ENCODE measurements around the gene GRM4.

GRM4 gene

DNA sequence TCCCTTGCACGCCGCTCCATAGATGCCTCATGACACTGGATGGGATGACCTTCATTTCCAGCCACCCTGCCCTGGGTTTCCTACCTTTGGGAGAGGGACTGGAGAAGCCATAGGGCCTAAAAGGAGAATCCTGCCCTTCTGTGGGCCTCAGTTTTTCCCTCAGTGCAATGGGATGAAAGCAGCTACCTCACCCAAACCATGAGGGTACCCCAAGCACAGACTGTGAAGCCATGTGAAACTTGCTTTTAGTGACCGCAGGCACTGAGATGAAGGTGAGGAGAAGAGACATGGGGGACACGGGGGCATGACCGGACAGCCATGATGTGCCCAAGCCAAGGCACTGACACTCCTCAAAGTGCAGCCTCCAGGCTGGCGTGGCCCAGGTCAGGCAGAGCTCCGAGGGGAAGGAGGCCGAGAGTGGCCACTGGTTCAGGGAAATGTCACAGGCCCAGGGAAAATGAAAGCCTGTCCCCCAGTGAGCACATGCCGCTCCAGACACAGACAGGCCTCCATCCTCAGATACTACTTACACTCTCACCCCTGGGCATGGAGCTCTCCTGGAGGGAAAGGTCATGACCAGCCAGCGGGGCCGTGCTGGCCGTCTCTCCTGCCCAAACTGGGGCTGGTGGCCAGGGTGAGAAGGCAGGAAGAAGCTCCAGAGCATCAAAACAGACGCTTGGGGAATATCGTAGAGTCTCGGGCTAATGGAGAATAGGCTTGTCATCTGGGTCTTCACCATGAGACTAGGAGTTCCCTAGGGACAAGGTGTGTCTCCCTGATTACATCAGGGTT is 116.2 kb downstream of the GRM4 start:
- no peak overlapping the region for H3K27ac Mint-ChIP-seq
- H3K4me3 Mint-ChIP-seq = no peak overlapping the region
- peaks cover 5% of the 10 kb centered on the region for H3K4me1 Mint-ChIP-seq
- ATAC-seq (no peak), DNase-seq (ENCODE audit: low spot score in 2 of 2) (no peak)
- H3K36me3 Mint-ChIP-seq = no peaks in the 10 kb centered on the region
- H3K9me3 Mint-ChIP-seq = no peaks in the 10 kb centered on the region

DNA sequence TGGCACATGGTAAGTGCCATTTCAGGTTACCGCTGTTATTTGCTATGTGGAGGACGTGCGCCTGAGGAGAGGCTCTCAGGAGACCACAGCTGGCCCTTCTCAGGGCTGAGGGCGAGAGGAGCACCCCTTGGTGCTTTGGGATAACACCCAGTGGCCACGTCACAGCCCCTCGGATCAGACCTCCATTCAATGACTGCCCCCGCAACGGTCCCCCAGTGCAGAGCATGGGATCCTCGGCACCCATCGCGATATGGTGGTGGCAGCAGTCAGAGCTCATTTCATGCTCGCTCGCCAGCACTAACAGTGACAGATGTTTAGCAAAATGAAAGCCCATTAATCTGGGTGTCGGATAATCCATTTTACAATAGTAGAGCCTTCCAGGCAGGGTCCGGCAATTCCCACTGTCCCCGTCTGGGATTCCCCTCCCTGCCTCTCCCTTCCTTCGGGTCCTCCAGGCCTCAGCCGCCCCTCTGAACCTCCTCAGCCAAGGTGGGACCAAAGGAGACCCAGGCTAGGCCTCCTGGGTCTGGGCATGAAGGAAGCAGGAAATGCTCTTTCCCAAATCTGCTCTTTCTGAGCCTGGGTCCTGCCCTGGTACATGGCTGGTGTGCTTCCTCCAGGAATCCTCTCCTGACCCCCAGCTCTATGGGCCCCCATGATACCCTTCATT is 117.1 kb downstream of the GRM4 start:
- peaks cover 5% of the 10 kb centered on the region for H3K4me1 Mint-ChIP-seq
- ATAC-seq (no peak), DNase-seq (ENCODE audit: low spot score in 2 of 2) (no peak)
- H3K27ac Mint-ChIP-seq = no peak overlapping the region
- no peaks in the 10 kb centered on the region for H3K9me3 Mint-ChIP-seq
- no peaks in the 10 kb centered on the region for H3K36me3 Mint-ChIP-seq
- no peak overlapping the region for H3K4me3 Mint-ChIP-seq

DNA sequence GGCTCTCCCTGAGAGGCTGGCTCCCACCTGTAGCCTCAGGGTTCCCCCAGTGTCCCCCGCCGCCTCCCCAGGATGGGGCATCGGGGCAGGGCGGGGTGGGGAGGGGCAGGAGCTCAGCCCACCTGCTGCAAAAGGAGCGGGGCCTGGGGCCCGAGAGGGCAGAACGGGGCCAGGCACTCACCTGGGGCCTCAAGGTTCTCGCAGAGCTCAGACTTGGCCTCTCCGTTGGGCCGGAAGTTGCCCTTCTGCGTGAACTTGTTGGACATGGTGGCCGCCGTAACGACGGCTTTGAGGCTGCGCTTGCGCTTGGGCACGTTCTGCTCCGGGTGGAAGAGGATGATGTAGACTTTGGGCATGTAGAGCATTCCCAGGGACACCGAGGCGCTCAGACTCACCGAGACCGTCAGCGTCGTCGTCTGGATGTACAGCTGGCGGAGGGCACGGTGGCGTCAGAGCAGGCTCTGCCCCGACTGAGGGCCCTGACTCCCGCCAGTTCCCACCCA is 117.9 kb downstream of the GRM4 start:
- Mint-ChIP-seq H3K27ac (no peak overlapping the region), H3K4me3 (no peak overlapping the region), H3K4me1 (peaks cover 5% of the 10 kb centered on the region), H3K9me3 (no peaks in the 10 kb centered on the region), H3K36me3 (no peaks in the 10 kb centered on the region)
- DNase-seq (ENCODE audit: low spot score in 2 of 2) (no peak), ATAC-seq (no peak)

DNA sequence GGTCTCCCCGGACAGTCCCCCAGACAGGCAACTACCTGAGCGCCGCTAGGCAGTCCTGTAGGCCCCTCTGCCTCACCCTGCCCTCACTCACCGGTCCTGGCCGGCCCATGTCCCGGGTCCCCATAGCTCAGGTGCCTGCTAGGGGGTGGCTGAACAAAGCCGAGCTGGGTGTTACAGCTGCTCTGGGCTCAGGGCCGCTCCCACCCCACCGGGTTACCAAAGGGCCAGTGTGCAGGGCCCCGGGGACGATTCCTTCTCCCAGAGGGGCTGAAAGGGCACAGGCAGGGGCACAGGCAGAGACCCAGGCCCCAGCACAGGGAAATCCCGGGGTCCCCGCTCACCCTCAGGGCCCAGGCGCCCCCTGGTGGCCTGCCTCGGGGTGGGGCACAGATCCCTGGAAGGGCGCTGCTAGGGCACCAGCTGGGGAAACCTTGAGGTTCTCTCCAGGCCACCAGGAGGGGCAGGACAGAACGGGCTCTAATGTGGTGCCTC is 118.4 kb downstream of the GRM4 start:
- Mint-ChIP-seq H3K27ac (no peak overlapping the region), H3K36me3 (no peaks in the 10 kb centered on the region), H3K9me3 (no peaks in the 10 kb centered on the region), H3K4me3 (no peak overlapping the region), H3K4me1 (peaks cover 5% of the 10 kb centered on the region)
- DNase-seq (ENCODE audit: low spot score in 2 of 2) (peak; percentile 64 to 80), ATAC-seq (peak; percentile 66)

DNA sequence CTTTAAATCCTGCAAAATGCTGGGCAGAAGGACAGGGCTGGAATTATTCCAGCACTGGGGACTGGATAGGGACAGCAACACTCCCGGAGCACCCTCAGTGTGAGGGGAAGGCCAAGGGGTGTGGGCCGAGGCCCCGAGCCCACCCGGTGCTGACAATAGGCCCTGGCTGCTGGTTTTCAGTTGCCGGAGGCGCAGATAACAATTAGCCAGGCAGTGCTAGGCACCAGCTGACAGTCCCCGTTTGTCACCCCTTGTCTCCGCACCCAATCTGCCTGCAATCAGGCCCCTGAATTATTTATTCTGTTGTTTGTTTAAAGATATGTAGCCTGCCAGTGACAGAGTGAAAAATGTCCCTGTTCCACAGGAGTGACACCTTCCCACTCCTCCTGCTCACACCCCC is 120.0 kb downstream of the GRM4 start:
- Mint-ChIP-seq H3K36me3 (no peaks in the 10 kb centered on the region), H3K4me3 (no peak overlapping the region), H3K27ac (no peak overlapping the region), H3K4me1 (no peaks in the 10 kb centered on the region), H3K9me3 (no peaks in the 10 kb centered on the region)
- DNase-seq (ENCODE audit: low spot score in 2 of 2) (no peak), ATAC-seq (no peak)

DNA sequence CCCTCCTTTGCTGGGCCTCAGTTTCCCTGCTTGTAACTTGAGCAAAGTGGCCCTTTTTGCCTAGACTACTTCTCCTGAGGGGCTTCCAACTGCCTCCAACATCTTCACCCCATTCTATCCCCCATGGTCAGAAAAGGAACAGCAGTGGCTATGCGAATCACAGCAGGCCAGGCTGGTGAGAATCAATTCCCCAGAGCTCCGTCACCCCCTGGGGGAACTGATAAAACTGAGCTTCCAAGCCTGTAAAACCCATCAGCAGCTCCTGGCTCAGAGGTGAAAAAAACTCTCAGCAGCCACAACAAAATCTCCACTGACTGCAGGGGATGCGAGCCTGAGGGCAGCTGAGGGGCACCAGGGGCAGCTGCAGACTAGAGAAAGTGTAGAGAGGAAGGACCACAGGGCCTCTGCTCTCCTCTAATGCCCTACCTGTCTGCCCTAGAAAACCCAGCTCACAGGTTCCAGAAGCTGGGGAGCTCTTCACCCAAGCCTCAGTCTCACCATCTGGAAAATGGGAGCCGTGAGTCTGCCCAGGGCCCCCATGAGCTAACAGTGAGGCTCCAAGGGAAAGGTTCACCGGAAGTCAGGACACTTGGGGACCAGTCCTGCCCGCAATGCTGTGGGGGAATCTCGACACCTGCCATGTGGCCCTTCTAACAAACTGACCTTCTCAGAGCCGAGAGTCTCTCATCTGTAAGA is 120.6 kb downstream of the GRM4 start:
- no peaks in the 10 kb centered on the region for H3K36me3 Mint-ChIP-seq
- H3K27ac Mint-ChIP-seq = no peak overlapping the region

DNA sequence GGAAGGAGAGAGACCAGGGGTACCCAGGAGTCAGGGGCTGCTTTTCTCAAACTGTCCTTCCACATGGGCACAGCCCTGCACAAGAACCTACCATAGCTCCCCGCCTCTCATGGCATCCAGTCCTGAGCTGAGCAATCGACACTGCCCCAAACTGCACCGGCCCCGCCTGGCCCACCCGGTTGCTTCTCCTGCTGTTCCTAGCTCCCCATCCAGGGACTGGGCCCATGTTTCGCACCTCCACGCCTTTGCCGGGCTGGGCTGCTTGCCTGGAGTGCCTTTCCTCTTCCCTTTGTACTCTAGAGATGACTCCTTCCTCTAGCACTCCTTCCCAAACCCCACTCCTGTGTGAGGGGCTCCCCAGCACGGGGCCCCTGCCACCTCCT is 123.0 kb downstream of the GRM4 start:
- Mint-ChIP-seq H3K4me3 (no peak overlapping the region), H3K4me1 (no peaks in the 10 kb centered on the region), H3K27ac (no peak overlapping the region), H3K9me3 (no peaks in the 10 kb centered on the region), H3K36me3 (no peaks in the 10 kb centered on the region)
- ATAC-seq = no peak
- no peak for DNase-seq (ENCODE audit: low spot score in 2 of 2)

More for the DNA sequence above, 120.6 kb downstream of the GRM4 start:
- ATAC-seq (no peak), DNase-seq (ENCODE audit: low spot score in 2 of 2) (no peak)
- H3K4me3 Mint-ChIP-seq = no peak overlapping the region
- H3K9me3 Mint-ChIP-seq = no peaks in the 10 kb centered on the region
- H3K4me1 Mint-ChIP-seq = no peaks in the 10 kb centered on the region

DNA sequence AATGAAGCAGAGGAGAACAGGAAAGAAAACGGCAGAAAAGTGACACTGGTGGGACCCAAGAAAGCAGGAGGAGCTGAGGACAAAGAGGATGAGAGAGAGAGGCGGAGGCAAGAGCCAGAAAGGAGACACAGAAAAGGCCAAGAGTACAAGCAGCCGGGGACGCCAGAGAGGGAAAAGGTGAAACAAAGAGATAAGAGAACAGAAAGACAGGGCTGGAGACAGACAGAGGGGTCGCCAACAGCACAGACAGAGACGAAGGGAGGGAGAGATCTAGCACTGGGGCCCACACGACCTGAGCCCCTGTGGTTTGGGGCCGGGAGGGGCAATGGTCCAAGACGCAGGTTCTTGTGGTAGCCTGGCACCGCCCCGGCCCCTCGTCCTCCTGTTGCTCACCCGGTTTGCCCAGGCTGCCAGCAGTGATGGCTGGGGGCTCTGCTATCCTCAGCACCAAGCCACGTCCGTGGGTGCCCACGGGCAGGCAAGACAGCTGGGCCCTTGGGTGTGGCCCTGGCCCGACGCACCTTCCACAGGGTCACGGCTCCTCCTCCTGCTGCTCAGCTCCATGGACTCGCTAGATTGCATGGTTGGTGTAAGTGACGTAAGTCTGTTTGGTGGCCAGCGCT is 123.5 kb downstream of the GRM4 start:
- DNase-seq (ENCODE audit: low spot score in 2 of 2) (no peak), ATAC-seq (no peak)
- no peak overlapping the region for H3K4me3 Mint-ChIP-seq
- no peak overlapping the region for H3K27ac Mint-ChIP-seq
- no peaks in the 10 kb centered on the region for H3K4me1 Mint-ChIP-seq
- no peaks in the 10 kb centered on the region for H3K9me3 Mint-ChIP-seq
- no peaks in the 10 kb centered on the region for H3K36me3 Mint-ChIP-seq

DNA sequence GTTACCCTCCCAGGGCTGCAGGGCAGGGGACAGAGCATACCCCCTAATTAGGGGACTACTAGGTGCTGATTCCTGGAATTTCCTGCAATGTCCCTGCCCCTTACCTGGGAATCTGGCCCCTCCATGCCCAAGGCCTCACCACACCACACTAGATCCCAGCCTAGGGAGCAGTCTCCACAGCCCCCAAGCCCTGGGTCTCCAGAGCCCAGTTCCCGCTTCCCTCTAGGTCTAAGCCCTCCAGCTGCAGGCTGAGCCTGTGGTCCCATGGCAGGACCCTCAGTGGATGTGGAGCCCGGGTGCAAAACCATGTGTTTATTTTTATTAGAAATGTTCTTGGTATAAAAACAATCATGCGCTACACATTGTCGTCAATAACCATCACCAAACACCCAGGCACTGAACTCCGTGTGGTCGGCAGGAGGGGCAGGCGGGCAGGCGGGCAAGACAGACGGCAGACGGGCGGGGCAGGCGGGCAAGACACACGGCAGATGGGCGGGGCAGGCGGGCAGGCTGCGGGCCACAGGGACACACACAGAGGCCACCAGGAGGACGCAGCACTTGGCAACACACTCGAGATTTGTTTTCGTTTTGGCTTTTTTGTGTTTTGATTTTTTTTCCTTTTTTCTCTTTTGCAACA is 124.2 kb downstream of the GRM4 start:
- Mint-ChIP-seq H3K4me1 (no peaks in the 10 kb centered on the region), H3K9me3 (no peaks in the 10 kb centered on the region), H3K4me3 (no peak overlapping the region), H3K36me3 (no peaks in the 10 kb centered on the region), H3K27ac (no peak overlapping the region)
- DNase-seq (ENCODE audit: low spot score in 2 of 2) = no peak
- ATAC-seq = no peak

DNA sequence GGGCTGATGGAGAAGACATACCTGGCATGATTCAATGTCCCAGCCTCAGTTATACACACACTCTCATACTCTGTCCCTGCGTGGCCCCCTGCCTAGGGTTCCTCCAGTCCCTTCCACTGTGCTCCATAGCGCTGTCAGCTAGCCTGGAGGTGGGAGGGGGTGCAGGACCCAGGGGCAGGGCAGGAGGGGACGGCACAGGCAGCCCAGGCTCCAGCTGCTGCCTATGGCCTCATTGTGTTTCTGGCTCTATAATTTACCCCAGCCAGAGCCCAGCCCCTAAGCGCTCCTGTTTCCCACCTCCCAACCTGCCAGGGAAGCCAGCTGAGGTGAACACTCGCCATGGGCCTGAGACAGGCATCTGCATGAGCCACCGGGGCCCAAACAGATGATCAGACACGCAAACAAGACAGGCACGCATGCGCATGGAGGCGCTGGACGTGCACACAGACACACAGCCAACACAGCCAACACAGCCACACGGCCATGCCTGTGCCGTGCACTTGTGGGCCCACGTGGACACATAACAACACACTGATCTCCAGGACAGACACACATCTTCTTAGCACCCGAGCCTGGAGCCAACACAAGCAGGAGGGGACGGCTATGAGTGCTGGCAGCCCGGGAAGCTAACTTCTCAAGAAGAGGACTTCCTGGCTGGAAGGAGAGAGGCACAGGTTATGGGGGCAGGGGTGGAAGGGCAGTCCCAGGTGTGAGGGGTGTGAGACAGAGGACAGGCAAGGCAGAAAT is 124.9 kb downstream of the GRM4 start:
- DNase-seq (ENCODE audit: low spot score in 2 of 2) (no peak), ATAC-seq (no peak)
- H3K9me3 Mint-ChIP-seq = no peaks in the 10 kb centered on the region
- H3K4me1 Mint-ChIP-seq = no peaks in the 10 kb centered on the region
- no peak overlapping the region for H3K4me3 Mint-ChIP-seq
- H3K36me3 Mint-ChIP-seq = no peaks in the 10 kb centered on the region
- H3K27ac Mint-ChIP-seq = no peak overlapping the region

DNA sequence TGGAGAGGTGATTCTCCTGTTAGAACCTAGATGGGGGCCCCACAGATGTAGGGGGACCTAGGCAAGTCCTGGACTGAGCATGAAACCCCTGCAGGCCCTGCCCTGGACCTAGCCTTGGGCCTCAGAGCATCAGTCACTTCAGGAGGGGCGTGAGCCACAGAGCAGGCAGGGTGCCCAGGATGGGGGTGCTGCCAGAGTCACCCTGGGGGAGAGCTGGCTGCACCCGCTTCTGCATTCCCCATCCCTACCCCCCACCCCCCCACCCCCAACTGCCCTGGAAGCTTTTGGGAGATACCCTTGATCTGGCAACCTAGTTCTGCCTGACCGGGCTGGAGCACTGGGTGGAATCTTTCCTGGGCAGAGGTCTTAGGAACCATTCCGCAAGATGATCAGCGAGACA is 125.6 kb downstream of the GRM4 start:
- DNase-seq (ENCODE audit: low spot score in 2 of 2) (no peak), ATAC-seq (no peak)
- Mint-ChIP-seq H3K4me1 (no peaks in the 10 kb centered on the region), H3K27ac (no peak overlapping the region), H3K9me3 (no peaks in the 10 kb centered on the region), H3K4me3 (no peak overlapping the region), H3K36me3 (no peaks in the 10 kb centered on the region)

DNA sequence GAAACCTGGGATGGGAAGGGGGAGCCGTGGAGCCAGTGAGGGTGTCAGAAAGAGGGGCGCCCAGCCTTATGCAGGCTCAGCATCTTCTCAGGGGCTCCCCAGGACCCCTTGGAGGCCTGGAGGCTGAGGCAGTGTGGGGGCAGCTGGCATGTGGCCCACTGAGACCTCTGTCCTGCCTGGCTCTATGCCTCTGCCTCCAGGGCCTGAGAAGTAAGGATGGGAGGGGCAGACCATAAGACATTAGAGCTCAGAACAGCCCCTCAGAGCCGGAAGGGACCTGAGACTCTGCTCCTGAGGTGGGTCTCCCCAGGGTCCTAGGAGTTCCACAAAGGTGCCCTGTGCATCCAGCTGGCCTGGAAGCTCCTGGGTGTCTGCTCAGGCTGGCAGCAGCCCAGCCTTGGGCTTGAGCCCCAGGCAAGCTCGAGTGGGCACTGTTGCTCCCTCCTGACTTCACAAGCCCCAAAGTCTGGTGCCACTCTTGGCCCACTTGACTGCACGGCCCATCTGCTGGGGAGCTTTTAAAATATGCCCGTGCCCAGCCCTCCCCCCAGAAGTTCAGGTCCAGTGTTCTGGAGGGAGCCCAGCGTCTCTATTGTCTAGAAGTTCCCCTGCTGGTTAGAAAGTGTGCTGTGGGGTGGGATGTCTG is 126.8 kb downstream of the GRM4 start:
- DNase-seq (ENCODE audit: low spot score in 2 of 2) = no peak
- ATAC-seq = no peak
- Mint-ChIP-seq H3K4me1 (no peaks in the 10 kb centered on the region), H3K27ac (no peak overlapping the region), H3K4me3 (no peak overlapping the region), H3K9me3 (no peaks in the 10 kb centered on the region), H3K36me3 (no peaks in the 10 kb centered on the region)

DNA sequence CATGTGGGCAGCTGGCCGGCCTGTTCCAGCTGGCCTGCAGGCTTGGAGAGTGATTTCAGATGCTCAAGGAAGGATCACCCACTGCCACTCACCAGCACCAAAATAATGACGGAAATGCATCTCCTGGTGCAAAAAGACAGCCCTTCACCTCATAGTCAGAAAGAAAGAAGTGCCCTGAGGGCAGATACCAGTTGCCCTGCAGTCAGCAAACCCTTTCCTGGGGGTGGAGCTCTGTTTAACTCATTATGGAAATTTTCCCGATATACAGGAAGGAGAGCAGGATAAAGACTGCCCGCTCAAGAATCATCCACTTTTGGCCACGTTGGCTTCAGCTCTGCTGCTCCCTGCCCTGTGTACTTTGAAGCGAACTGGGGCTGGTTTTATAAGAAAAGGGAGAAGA is 127.9 kb downstream of the GRM4 start:
- Mint-ChIP-seq H3K4me1 (no peaks in the 10 kb centered on the region), H3K36me3 (no peaks in the 10 kb centered on the region), H3K4me3 (no peak overlapping the region), H3K9me3 (no peaks in the 10 kb centered on the region), H3K27ac (no peak overlapping the region)
- ATAC-seq (no peak), DNase-seq (ENCODE audit: low spot score in 2 of 2) (no peak)

Data from stimulated activated effector memory CD8-positive, alpha-beta T cell treated with anti-CD3 and anti-CD28 coated beads, Interleukin-12 subunit alpha, Interleukin-12 subunit beta, amount 100 ng/mL, for 72 hours (primary cell).